ENCODE measurements around the gene ZBTB38.
A peak's percentile ranks its signal among the peaks of the same experiment; 100 is the strongest.

The ZBTB38 gene

GRCh38 chr3:141368925-141369794, 856 bp downstream of the ZBTB38 start:
- no peak for DNase-seq (ENCODE audit: low spot score)

GRCh38 chr3:141370065-141370533, 1.8 kb downstream of the ZBTB38 start:
- DNase-seq (ENCODE audit: low spot score), result peak; percentile 86

GRCh38 chr3:141371882-141372281, 3.6 kb downstream of the ZBTB38 start:
- no peak for DNase-seq (ENCODE audit: low spot score)

- DNase-seq (ENCODE audit: low spot score), result no peak
These were observed 4.4 kb downstream of the ZBTB38 start for GRCh38 chr3:141372656-141373055.

GRCh38 chr3:141373232-141373631, 4.9 kb downstream of the ZBTB38 start:
- no peak for DNase-seq (ENCODE audit: low spot score)

- DNase-seq (ENCODE audit: low spot score), result no peak
These were observed 5.6 kb downstream of the ZBTB38 start for GRCh38 chr3:141373768-141374526.

GRCh38 chr3:141375381-141376301, 7.3 kb downstream of the ZBTB38 start:
- no peak for DNase-seq (ENCODE audit: low spot score)

- DNase-seq (ENCODE audit: low spot score), result no peak
These were observed 9.1 kb downstream of the ZBTB38 start for GRCh38 chr3:141377377-141377776.

- DNase-seq (ENCODE audit: low spot score), result no peak
These were observed 10.3 kb downstream of the ZBTB38 start for GRCh38 chr3:141378556-141378955.

- no peak for DNase-seq (ENCODE audit: low spot score)
These were observed 11.1 kb downstream of the ZBTB38 start for GRCh38 chr3:141379250-141379966.

- DNase-seq (ENCODE audit: low spot score), result no peak
These were observed 12.0 kb downstream of the ZBTB38 start for GRCh38 chr3:141380279-141380678.

GRCh38 chr3:141380987-141381386, 12.7 kb downstream of the ZBTB38 start:
- DNase-seq (ENCODE audit: low spot score), result no peak

- peak; percentile 40 for DNase-seq (ENCODE audit: low spot score)
These were observed 14.3 kb downstream of the ZBTB38 start for GRCh38 chr3:141382571-141382970.

- peak; percentile 55 for DNase-seq (ENCODE audit: low spot score)
These were observed 15.3 kb downstream of the ZBTB38 start for GRCh38 chr3:141383555-141384129.

- DNase-seq (ENCODE audit: low spot score), result no peak
These were observed 15.9 kb downstream of the ZBTB38 start for GRCh38 chr3:141384157-141384556.

- DNase-seq (ENCODE audit: low spot score), result peak; percentile 74
These were observed 16.3 kb downstream of the ZBTB38 start for GRCh38 chr3:141384575-141384974.

- DNase-seq (ENCODE audit: low spot score), result peak; percentile 51
These were observed 17.3 kb downstream of the ZBTB38 start for GRCh38 chr3:141385406-141386125.

- DNase-seq (ENCODE audit: low spot score), result peak; percentile 58
These were observed 17.8 kb downstream of the ZBTB38 start for GRCh38 chr3:141386126-141386488.

- DNase-seq (ENCODE audit: low spot score), result peak; percentile 87
These were observed 18.4 kb downstream of the ZBTB38 start for GRCh38 chr3:141386611-141387111.

- DNase-seq (ENCODE audit: low spot score), result peak; percentile 58
These were observed 19.2 kb downstream of the ZBTB38 start for GRCh38 chr3:141387516-141387915.

Measured in cerebellar cortex (tissue), 1 donor.